HG02623 (cell line): ENCODE data around the gene RBAK.
"Not testable (repeated sequence)": the region's sequence is repeated elsewhere in the genome, so short reads cannot be mapped to it uniquely, and the experiment has no call there.

Experiments
- ATAC-seq: cut with Tn5 transposase; IDR thresholded peaks from one replicate; pipeline ENCODE4 v1.9.1; 2021; ENCODE audit warnings: moderate library complexity; ENCODE audit not compliant: unreplicated experiment

Gene RBAK

GRCh38 chr7:5045558-5046396, at the start of gene RBAK:
RBAK (plus strand) TSS chr7:5045860; CDS start chr7:5048077, 2,217 bp downstream.
- peak; percentile 100 for ATAC-seq

GRCh38 chr7:4996696-4997222, 48.9 kb upstream of the RBAK start:
- no peak for ATAC-seq

- no peak for ATAC-seq
These were observed 47.4 kb upstream of the RBAK start for GRCh38 chr7:4998244-4998643.

GRCh38 chr7:4998910-4999309, 46.8 kb upstream of the RBAK start:
- no peak for ATAC-seq

- no peak for ATAC-seq
These were observed 46.2 kb upstream of the RBAK start for GRCh38 chr7:4999369-4999950.

GRCh38 chr7:5001003-5001402, 44.7 kb upstream of the RBAK start:
- ATAC-seq: no peak

- ATAC-seq: no peak
These were observed 43.7 kb upstream of the RBAK start for GRCh38 chr7:5001911-5002310.

- ATAC-seq: no peak
These were observed 40.6 kb upstream of the RBAK start for GRCh38 chr7:5005066-5005465.

- no peak for ATAC-seq
These were observed 32.7 kb upstream of the RBAK start for GRCh38 chr7:5012985-5013384.

GRCh38 chr7:5015936-5016335, 29.7 kb upstream of the RBAK start:
- not testable (repeated sequence) for ATAC-seq

- ATAC-seq: not testable (repeated sequence)
These were observed 28.0 kb upstream of the RBAK start for GRCh38 chr7:5017626-5018025.

GRCh38 chr7:5020098-5020497, 25.6 kb upstream of the RBAK start:
- ATAC-seq: no peak

GRCh38 chr7:5020976-5021550, 24.6 kb upstream of the RBAK start:
- not testable (repeated sequence) for ATAC-seq

- ATAC-seq: not testable (repeated sequence)
These were observed 22.0 kb upstream of the RBAK start for GRCh38 chr7:5023626-5024025.

GRCh38 chr7:5027796-5028410, 17.8 kb upstream of the RBAK start:
- ATAC-seq: not testable (repeated sequence)

- ATAC-seq: not testable (repeated sequence)
These were observed 12.5 kb upstream of the RBAK start for GRCh38 chr7:5033186-5033585.

GRCh38 chr7:5035276-5035675, 10.4 kb upstream of the RBAK start:
- no peak for ATAC-seq

- ATAC-seq: no peak
These were observed 9.2 kb upstream of the RBAK start for GRCh38 chr7:5036446-5036845.

- ATAC-seq: no peak
These were observed 4.6 kb upstream of the RBAK start for GRCh38 chr7:5041047-5041446.

- ATAC-seq: no peak
These were observed 2.0 kb upstream of the RBAK start for GRCh38 chr7:5043661-5044060.

- ATAC-seq: not testable (repeated sequence)
These were observed 705 bp downstream of the RBAK start for GRCh38 chr7:5046397-5046732.
